Endometrial microvascular endothelial cells (primary cell): ENCODE data around the gene CELSR1. TPM values are rescaled to one million over a fixed set of nuclear protein-coding genes. Genes with fewer than 3 reads are reported as not detected.

Experiments used
- in situ Hi-C: cut with HindIII; loops from 2 replicates; pipeline ENCODE4 v1.10.0; 2017; ENCODE audit warnings: low sequenced_read_pairs, low pct_unique_long_range_greater_than_20kb; ENCODE audit errors: inconsistent ontology term
- total RNA-seq: library from RNA; depleted of rRNA; stranded (reverse); fragments of >200 nt; gene quantifications from one replicate; pipeline ENCODE4 v1.2.3, GENCODE V29; 2015; ENCODE audit errors: inconsistent ontology term

The CELSR1 gene
- total RNA-seq, 1 donor from 2014 or later: 0.19 TPM

DNA sequence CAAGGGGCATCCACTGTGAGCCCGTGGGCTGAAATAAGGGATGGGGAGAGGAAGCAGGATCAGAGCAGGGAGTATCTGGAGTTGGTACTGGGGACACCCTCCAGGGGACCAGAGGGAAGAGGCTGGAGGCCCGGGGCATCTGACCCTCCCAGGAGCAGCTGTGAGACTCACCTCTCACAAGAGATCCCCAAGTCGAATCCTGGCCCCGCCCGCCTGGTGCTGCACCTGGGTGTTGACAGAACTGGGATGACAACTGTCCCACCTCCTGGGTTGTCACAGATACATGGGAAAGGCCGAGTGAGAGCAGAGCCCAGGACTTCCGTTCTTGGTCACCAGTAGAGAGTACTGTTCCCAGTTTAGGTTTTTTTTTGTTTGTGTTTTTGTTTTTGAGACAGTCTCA is 78.9 kb downstream of the CELSR1 start:
- in situ Hi-C loops: no loop called here

DNA sequence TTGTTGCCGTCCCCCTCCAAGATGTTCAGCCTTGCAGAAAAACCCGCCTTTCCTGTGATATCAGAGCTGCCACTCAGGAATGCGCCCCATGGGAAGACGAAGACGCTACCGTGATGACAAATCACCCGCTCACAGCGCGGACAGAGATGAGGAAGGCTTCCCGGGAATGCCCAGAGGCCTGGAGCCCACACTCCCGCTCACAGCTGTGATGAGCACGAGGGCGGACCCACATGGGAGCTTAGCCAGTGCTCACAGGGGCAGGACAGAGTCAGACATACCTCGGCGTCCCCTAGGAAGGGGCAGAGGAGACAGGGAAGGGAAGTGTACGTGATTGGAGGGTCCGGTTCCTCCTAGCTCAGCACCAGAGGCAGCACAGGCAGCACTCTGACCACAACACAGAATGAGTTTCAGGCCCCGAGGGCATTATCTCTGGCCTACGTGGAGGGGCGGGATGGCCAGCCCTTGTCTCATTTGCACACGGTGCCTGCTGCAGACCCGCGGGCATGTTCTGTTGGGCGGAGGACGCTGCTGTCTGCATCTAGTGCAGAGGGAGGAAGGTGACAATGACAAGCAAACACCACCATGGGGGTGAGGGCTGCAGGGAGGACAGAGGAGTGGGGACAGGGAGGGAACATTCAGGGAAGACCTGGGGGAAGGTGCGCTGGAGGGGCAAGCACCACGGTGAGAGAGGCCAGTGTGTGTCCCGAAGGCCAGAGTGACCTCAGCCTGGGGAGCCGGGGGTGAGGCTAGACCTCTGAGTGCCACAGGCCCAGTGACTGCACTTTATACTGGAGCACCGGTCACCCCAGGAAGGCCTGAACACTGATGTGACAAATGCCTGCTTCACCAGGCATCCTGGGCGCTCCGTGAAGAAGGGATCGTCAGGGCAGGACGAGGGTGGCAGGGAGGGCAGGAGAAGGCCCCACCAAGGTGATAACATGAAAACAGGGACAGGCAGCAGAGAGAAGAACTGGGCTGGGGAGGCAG is 79.6 kb downstream of the CELSR1 start:
- in situ Hi-C loops: no loop called here

- in situ Hi-C loops: no loop called here
Measured at GRCh38 chr22:46456818-46457163, 80.6 kb downstream of the CELSR1 start.

- in situ Hi-C loops: no loop called here
Measured at GRCh38 chr22:46455446-46455845, 82.0 kb downstream of the CELSR1 start.

DNA sequence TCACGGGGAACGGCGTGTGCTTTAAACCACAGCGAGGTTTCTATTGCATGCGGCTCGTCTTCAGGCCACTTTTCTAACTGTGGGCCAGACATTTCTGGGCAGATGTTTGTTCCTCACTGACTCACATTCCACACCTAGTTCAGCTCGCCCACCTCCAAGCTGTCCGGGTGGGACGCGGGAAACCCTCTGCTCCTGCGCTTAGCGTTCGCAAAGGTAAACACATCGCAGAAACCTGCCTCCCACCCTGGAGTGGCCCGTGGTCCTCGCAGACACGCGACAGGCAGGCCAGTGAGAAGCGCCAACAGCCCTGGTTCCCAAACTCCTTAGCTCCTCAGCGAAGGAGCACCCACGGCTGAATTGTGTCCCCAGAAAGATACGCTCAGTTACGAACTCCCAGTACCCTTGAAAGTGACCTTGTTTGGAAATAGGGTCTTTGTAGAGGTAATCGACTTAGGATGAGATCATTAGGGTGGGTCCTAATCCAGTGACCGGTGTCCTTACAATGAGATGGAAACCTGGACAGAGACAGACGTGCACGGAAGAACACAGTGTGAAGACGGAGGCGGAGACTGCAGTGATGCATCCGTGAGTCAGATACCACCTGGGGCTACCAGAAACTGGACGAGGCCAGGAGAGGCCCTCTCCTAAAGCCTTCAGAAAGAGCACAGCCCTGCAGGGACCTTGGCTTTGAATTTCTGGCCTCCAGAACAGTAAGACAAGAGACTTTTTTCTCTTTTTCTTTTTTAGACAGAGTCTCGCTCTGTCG is 82.7 kb downstream of the CELSR1 start:
- in situ Hi-C loops: no loop called here

DNA sequence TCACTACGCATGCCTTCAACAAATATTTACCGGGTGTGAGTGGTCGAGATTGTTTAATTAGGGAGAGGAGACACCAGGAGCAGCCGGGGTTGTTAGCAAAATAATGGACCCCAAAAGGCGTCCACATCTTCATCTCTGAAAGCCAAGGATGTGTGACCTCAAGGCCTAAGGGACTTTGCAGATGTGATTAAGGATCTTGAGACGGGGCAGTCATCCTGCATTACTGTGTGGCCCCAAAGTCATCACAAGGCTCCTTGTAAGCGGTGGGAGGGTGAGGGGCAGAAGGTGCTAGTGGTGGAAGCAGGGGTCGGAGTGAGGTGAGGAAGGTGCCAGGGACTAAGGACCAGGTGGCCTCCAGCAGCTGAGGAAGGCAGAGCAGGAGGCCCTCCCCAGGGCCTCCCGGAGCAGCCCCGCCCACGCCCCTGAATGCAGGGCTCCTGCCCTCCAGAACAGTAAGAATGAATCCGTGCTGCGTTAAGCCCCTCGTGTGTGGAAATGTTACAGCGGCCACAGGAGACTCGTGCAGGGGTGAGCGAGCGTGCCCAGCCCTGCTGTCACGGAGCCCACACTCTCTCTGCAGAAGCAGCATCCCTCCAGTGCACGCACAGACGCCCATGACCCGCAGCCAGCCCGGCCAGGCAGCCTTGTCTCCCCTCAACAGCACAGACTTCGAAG is 83.5 kb downstream of the CELSR1 start:
- in situ Hi-C loops: no loop called here

DNA sequence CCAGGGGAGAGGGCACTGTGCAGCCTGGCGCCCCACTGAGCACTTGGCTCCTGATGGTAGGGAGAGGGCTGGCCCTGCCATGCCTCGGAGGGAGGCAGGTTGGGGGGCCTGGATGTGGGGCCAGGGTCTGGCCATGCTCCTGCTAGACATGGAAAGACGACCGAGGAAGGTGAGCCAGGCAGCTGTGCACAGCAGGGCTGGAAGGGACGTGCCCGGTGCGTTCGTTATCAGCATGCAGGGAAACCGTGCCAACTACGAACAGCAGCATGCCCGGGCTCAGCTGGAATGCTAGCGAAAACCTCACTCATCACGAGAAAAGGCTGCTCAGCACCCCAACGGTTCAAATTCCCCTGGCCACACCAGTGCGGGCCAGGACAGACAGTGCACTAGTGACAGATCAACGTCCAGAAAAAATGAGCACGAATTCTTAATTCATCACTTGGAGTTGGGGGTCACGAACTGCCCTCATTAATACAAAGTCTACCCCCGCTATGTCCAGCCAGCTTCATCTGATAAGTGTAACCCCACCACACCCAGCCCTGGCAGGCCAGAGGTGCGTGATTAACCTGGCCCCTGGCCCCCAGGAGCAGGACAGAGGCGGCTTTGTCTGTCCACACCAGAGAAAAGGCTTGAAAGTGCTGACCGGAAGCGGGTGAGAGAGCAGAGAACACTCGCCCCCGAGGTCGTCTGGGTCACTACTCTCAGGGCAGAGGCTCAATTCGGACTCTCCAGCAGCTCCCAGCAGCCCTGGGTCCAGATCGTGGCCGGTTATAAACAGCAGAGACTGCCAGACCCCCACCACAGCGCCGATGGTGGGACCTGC is 84.2 kb downstream of the CELSR1 start:
- in situ Hi-C loops: no loop called here

- in situ Hi-C loops: no loop called here
Measured at GRCh38 chr22:46452195-46453005, 85.0 kb downstream of the CELSR1 start.

- in situ Hi-C loops: no loop called here
Measured at GRCh38 chr22:46451741-46452140, 85.7 kb downstream of the CELSR1 start.

DNA sequence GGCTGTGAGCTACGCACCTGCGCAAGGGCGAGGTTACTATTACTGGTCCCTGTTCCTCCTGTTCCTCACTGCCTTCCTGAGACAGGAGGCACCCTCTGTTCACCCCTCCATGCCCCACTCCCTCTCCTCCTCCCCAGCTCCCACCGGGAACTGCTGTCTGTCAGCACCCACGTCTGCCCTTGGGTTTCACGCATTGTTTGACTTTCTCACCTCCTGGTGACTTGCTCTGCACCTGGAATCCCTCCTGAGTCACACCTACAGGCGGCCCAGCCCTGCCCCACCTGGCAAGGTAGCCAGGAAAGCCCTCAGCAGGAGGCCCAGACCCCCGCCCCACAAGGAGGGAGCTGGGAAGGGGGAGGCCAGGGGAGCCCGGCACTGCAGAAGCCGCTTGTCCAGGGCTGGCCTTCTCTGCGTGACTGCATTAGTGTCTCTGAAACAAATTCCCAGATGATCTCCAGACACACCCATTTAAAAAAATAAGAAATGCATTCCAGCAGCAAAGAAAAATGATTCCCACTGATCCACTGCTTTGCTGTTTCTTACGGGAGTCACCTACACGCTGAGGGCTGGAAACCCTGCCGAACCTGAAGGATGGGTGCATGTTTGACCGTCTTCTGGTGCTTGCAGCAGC is 86.4 kb downstream of the CELSR1 start:
- in situ Hi-C loops: no loop called here

DNA sequence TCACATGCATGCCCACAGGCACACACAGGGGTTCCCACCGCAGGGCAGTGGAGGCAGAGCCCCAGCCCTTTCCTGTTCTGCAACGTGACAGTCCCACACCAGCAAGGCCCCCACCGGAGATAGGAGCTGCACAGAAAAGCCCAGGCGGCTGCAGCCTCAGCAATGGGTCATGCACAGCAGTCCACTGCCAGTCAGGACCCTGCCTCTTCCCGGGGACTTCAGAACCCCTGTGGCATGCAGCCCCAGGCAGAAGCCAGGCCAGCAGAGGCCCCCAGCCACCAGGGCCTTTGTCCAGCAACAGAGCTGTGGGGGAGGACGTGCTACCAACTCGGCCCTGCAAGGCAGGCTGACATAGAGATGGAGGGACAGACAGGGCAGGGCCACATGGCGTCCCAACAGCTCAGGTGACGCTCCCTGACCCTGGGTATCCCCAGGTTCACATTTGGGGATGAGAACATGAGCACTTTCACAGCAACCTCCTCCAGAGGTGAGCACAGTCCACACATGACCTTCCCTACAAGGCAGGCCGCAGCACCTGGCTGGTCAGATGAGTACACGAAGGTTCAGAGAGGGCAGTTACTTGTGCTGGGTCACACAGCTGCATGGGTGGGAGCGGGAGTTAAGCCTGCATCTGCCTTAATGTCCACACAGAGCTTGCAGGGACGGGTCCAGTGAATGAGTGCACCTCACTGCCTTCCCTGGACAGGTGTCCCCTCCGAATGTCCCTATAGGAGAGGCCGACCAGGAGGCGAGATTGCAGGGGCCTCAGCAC is 87.3 kb downstream of the CELSR1 start:
- in situ Hi-C loops: no loop called here

DNA sequence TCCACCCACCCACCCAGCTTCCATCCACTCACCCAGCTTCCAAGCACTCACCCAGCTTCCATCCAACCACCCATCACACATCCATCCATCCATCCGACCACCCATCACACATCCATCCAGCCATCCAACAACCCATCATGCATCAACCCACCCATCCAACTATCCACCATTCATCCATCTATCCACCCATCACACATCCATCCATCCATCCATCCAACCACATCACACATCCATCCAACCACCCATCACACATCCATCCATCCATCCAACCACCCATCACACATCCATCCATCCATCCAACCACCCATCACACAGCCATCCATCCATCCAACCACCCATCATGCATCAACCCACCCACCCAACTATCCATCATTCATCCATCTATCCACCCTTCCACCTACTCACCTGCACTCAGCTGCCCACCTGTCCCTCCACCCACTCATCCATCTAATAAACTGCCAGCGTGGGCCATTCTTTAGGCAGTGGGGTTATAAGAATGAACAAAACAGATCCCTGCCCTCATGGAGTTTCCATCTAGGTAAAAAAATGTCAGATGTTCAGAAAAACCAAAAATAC is 88.2 kb downstream of the CELSR1 start:
- in situ Hi-C loops: no loop called here

GRCh38 chr22:46448333-46448732 is 89.1 kb downstream of the CELSR1 start:
- in situ Hi-C loops: no loop called here

GRCh38 chr22:46447906-46448305 is 89.5 kb downstream of the CELSR1 start:
- in situ Hi-C loops: no loop called here

- in situ Hi-C loops: no loop called here
Measured at GRCh38 chr22:46446799-46447198, 90.6 kb downstream of the CELSR1 start.

- in situ Hi-C loops: no loop called here
Measured at GRCh38 chr22:46445771-46446420, 91.5 kb downstream of the CELSR1 start.
